Activated T-helper 1 cell treated with anti-CD3 and anti-CD28 coated beads, Interleukin-2, amount 50 U/mL, for 16 hours (primary cell): ENCODE results near the gene TMEM95.
"Not testable (repeated sequence)": the region's sequence is repeated elsewhere in the genome, so short reads cannot be mapped to it uniquely, and the experiment has no call there.

Experiments used
- DNase-seq, 2 donors: peaks; one replicate each; pipeline ENCODE4 v3.0.0-alpha.2; 2020; ENCODE audit warnings: low read depth in 1 of 2, low spot score in 1 of 2

Gene TMEM95

DNA sequence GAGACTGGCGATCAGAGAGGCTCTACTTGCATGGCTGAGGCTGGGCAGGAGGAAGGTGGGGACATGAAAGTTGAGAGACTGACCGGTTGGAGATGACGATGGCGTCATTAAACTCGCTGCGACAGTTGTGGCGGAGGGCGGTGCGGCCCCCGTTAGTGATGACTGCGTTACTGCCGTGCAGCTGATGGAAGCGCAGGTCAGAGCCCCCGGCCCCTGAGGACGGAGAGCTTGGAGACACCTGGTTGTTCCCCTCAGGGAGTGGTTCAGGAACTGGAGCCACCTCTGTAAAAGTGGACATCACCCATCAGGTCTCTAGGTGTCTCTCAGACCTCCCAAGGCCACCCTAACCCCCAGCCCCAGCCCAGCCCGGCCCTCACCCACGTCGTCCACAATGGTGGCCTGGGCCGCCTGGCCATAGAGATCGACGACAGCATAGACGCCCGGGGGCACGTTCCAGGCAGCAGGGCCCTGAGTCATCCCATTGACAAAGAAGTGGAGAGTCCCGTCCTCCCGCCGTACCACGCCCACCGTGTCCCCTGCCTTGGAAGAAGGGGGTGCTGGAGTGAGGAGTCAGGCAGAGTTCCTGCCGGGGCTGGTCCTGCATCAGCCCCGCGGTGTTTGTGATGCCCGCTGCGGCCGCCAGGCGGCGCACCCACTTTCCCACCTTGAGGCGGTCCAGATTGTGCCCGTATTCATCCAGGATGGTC, 31.1 kb upstream of the TMEM95 start:
- DNase-seq = peak; percentile 55 to 60

DNA sequence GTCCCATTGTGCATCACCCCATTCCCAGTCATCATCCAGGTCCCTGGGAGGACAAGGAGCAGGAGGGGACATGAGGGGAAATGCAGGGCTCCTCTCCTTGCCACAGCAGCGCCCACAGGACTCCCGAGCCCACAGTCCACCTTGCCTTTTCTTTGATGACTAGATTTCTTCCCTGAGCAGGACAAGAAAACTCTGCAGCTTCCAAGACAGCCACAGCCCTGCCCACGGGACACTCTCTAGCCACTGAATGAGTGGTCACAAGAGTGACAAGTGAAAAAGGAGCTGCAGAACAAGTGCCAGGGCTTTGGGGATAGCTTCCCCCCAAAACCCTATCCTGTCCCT, 30.5 kb upstream of the TMEM95 start:
- no peak for DNase-seq

DNA sequence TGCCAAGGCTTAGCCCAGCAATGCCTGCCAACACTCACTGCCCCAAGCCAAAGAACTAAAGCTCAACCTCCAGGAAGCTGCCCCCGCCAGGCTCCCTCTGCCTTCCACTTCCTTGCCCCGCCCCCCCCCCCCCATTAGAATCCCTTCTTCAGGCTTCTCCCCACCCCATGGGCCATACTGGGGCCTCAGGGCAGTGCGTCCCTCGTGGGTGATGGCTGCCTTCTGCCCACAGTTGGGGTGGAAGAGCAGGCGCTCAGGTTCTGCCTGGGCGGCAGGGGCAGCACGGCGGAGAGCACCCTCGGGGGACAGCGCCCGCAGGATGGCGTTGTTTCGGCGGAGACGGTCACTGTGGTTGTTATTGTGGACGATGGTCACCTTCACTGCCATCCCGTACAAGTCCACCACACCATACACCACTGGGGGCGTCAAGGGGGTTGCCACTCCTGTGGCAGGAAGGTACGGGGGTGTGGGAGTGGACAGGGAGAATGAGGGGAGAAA, 29.9 kb upstream of the TMEM95 start:
- no peak for DNase-seq

DNA sequence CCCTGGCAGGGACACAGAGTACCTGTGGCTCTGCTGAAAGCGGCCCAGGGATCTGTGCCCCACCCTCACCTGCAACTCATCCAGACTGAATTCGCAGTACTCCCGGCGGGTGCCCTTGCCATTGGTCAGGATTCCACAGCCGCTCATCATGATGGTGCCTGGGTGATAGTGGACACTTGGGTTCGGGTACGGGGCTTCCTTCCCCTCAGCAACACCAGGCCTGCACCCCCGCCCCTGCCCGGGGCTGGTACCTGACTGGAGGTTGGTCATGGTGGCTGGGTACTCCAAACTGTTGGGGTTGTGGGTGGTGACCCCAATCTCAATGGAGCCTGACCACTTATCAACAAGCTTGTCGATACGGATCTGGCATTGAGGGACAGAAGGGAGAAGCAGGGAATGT, 28.8 kb upstream of the TMEM95 start:
- no peak for DNase-seq

DNA sequence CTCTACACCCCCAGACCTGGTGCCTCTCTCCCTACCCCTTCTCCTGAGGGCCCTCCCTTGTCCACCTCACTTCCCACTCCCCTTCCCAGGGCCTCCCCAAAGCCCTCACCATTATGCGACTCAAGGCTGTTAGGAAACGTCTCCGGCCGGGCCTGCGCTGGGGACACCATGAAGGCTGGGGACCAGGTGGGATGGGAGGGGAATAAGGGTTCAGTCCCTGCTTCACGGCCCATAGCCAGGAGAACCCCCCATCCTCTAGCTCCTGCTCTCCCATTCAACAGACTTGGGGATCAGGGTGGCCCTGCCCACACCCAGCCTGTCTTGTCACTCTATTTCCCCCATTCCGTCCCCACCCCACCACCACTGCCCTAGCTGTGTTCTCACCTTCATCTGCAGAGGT, 27.9 kb upstream of the TMEM95 start:
- DNase-seq = no peak

DNA sequence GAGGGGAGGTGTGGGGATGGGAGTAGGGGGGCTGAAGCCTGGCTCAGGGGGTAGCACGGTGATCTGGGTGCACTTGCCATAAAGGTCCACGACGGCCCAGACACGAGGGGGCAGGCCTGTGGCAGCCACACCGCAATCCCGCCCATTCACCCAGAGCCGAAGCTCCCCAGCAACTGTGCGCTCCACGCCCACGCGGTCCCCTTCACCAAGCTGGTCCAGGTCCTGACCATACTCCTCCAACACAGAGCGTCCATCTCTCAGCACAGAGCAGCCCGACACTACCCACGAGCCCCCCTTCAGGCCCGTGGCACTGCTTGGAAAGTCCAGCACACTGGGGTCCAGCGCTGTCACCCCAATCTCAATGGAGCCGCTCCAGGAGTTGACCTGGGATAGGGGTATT, 27.5 kb upstream of the TMEM95 start:
- no peak for DNase-seq

DNA sequence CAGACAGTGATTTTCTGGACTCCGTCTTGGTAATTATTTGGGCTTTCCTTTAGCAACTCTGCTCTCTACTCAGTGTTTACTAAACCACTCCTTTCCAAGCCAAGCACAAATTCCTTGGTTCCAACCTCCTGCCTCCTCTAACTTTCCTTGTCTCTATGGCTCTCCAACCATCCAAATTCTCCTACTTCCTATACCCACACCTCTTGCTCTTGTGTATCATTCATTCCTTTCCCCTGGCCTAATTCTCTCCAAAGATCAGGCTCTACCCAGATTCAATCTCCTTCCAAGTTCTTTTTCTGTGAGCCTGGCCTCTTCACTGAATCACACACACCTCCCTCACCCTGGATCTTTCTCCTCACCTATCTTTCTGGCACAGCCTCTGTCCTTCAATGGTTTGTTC, 26.9 kb upstream of the TMEM95 start:
- no peak for DNase-seq

DNA sequence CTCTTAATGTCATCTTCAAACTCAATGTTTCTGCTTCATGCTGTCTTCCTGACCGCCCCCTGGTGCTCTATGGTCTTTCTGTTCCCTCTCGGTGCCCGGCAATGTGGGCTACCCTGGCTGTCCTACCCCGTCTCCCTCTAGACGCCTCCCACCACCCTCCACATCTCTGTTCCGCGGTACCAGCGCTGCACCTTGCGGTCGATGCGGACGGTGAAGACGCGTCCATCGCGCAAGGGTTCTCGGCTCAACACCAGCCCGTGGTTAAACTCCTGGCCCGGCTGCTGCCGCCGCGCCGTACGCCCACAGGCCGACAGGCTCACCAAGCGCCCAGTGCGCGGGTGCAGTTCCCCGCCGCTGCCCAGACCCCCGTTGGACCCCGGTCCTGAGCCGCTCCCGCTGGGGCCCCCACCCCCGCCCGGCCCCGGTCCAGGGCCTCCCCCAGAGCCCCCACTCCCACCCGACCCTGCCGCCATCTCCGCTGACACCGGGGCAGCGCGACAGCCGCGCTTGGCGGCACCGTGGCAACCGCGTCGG, 26.0 kb upstream of the TMEM95 start, which contains the start of gene NEURL4:
Gene NEURL4, minus strand, starts transcription at position 496 of the 534 bp plus-strand sequence. Its CDS starts 23 bp downstream, at position 473.
- DNase-seq = no peak

DNA sequence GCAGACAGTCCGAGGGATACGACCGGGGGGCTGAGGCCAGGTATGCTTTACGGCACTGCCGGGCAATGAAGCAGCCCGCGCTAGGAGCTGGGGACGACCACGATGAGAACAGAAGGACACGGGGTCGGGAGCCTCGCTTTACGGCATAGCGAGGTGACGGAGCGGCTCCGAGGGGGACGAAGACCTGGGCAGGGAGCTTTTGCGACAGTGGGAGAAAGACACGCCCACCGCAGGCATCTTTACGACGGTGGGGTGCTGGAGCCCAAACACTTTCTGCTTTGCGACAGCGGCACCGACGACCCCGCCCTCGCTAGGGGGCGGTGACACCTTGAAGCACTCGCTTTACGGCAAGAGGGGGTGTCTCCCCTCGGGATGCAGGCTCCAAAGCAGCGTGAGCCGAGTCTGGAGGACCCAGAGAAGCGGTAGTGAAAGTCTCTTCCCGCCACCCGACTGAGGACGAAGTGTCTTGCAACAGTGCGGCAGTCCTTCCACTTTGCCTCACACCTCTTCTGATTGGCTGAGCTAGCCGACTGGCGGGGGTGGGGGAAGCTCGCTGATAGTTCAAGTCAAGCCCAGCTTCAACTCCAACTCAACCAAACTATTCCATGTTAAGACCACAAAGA, 25.5 kb upstream of the TMEM95 start:
- DNase-seq = peak; percentile 85 to 92

DNA sequence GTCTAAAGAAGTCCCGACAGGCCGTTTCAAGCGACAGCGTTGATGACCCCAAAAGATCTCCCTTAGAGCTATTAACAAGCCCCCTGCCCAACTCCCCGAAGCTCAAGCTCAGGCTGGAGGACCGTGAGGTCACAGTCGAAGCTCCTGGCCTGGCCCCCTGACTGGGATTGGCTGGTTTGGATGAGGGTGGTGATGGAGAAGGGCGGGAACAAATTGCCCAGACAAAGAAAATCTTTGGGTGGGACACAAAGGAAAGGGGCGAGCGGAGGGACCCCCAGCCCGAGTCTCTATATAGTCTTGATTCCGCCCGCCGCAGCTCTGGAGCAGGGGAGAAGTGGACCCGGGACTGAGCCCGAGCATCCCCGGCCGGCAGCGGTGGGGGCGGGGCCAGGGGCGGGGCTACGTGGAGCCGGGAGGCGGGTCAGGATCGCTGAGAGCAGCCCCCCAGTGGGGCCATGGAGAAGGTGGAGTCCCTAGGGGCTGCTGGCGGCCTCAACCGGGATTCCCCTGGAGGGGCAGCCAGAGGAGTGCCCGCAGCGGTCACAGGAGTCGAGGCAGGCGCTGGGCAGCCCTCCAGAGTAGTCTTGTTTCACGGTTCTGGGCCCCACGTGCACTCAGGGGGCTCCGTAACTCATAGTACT, 24.8 kb upstream of the TMEM95 start:
- peak; percentile 46 to 69 for DNase-seq

DNA sequence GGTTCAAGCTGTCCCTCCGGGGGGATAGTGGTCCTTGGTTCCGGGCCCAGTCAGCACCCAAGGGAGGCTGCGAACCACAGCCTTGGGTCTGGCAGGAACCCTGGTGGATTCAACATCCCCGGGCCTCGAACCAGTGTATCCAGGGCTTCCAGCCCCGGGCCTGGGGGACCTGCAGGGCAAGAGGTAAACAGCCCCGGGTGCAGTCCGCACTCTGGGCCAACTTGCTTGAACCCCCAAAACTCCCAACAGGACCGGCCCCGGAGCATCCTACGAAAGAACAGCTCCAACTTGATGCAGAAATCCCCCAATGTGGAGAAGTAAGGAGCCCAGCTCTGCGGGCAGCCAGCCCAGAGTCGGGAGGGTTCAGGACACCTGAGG, 24.3 kb upstream of the TMEM95 start:
- no peak for DNase-seq

DNA sequence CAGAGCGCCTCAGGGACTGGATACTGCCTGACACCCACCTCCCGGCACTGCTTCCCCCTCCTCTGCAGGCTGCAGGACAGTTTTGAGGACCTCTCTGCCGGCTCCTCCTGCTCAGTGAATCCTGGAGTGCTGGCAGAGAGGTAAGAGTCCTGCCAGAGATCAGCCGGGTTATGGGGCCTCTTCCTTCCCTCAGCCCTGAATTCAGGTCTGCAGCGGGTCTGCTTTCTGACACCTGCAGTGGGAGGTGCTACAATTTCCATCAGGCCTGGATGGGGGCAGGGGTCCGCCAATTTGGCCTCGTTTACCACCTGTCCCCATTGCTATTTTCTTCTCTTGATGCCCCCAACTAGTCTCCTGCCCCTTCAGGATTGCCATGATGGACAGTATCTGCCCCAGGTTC, 22.8 kb upstream of the TMEM95 start:
- DNase-seq = no peak

DNA sequence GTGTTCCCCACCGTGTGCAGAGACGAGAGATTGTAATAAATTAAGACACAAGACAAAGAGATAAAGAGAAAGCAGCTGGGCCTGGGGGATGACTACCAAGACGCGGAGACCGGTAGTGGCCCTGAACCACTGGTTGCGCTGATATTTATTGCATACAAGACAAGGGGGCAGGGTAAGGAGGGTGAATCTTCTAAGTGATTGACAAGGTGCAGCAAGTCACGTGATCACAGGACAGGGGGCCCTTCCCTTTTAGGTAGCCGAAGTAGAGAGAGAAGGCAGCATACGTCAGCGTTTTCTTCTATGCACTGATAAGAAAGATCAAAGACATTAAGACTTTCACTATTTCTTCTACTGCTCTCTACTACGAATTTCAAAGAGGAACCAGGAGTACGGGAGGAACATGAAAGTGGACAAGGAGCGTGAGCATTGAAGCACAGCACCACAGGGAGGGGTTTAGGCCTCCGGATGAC, 22.3 kb upstream of the TMEM95 start:
- not testable (repeated sequence) for DNase-seq

DNA sequence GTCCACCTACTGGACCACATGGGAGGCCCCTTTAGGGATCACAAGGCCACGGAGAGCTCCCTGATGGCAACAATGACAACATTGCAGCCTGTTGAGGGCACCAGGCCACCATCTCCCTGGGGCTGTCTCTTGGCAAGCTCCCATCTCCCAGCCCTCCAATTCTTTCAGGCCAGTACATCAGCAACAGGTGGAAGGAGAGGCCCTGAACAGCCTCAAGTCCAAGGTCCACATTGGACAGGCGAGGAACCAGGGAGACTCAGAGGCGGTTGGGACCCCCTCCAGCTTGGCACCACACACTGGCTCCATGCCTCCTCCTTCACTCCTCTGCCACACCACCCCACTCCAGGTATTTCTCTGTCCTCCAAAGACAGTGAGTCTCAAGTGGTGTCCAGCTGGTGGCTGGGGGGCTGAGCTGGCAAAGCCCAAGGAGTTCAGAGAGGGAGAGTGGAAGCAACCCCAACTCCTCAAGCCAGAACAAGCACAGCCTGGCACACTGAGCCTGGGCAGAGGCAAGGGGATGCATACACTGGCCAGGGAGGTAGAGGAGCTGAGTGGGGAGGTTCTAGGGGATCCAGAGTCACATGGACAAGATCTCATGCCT, 19.9 kb upstream of the TMEM95 start:
- DNase-seq = no peak

DNA sequence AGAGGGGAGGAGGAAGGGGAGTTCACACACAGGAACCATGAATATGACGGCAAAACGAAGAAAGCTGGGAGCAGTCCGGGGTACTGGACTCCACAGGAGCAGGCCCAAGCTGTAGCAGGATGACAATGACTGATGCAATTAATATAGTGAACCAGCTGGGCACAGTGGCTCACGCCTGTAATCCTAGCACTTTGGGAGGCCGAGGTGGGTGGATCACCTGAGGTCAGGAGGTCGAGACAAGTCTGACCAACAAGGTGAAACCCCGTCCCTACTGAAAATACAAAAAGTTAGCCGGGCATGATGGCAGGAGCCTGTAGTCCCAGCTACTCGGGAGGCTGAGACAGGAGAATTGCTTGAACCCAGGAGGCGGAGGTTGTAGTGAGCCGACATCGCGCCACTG, 19.2 kb upstream of the TMEM95 start:
- not testable (repeated sequence) for DNase-seq

DNA sequence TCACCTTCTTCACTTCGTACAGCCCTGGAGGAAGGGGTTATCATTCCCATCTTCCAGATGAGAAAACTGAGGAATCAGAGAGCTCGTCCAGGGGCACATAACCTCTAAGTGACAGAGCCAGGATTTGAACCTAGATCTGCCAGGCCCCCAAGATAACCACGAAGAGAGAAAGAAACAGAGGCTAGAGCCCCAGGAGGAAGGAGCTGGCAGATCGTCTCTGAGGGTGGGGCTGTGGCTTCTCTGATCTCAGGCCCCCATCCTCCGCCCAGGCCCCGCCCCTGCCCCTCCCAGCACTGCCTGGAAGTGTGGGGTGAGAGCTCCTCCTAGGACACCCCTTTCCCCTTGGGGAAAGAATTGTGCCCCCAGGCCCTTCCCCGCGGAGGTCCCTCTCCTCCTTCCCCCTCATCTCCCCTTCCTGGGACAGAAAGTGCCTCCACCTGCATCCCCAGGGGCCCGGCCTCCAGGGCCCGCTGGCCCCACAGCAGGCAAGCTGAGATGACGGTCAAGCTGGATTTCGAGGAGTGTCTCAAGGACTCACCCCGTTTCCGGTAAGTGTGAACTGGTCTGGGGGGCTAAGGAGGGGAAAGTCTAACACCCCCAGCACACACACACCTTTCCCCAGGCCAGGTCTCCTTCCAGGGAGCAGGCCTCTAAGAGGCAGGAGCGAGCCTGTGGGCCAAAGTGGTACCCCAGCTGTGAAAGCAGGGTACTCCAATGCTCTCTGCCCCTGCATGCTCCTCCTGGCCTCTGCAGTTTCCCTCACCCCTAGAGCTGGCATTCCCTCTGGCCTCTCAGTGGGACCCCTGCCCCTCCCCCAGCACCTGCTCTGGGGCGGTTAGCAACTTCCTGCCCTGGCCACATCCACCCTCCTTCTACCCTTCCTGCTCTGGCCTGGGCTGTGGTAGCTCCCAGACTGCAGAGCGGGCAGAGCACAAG, 18.4 kb upstream of the TMEM95 start, which contains the start of gene ACAP1:
Gene ACAP1, plus strand, starts transcription at position 290 of the 936 bp plus-strand sequence. Its CDS starts 206 bp downstream, at position 496.
- DNase-seq = peak; percentile 71 to 83

DNA sequence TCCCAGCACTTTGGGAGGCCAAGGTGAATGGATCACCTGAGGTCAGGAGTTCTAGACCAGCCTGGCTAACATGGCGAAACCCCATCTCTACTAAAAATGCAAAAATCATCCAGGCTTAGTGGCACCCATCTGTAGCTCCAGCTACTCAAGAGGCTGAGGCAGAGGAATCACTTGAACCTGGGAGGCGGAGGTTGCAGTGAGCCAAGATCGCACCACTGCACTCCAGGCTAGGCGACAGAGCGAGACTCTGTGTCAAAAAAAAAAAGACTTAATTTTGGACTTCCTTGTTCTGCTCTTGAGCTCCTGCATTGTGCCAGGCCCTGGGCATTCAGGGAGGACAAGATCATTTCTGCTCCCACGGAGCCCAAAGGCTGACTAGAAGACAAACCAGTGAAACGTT, 17.4 kb upstream of the TMEM95 start:
- not testable (repeated sequence) for DNase-seq

DNA sequence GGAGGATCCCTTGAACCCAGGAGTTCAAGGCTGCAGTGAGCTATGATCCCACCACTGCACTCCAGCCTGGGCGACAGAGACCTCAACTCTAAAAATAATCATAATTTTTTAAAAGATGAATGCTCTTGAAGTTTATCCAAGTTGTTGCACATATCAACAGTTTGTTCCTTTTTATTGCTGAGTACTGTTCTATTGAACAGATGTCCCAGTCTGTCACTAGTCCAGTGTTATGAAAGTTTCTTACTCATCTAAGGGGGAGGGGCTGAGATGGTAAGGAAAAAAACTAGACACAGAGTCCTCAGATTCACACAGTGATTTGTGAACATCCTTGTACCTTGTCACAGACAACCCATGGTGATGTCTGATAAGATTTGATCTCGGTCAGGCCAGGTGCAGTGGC, 14.8 kb upstream of the TMEM95 start:
- no peak for DNase-seq

DNA sequence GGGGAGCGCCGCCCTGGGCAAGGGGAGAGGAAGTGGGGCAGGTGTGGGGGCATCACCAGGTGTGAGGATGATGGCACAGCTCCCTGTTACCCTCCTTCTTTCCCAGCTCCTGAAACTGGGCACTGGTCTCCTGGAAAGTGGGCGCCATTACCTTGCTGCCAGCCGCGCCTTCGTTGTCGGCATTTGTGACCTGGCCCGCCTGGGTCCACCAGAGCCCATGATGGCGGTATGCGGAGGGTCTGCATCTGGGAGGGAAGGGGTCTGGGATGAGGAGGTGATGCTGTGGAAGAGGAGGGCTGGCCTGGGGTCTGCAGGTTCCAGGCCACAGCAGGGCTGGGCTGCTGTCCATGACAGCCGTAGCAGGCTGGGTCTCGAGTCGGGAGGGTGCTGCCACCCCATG, 13.1 kb upstream of the TMEM95 start:
- no peak for DNase-seq

DNA sequence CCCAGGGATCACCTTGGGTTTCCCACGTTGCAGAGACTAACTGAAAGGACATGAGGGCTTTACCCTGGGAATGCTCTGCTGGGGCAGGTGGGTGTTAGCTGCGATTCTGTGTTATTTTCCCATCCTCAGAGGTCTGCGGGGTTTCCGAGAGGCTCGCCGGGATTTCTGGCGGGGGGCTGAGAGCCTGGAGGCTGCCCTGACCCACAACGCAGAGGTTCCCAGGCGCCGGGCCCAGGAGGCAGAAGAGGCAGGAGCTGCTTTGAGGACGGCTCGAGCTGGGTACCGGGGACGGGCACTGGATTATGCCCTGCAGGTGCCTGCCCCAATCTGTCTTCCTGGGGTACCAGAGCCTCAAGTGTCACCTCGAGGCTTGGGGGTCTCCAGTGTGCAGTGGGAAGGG, 11.7 kb upstream of the TMEM95 start:
- no peak for DNase-seq
